GM10847 (cell line): ENCODE measurements around the gene GUCY1A1.

ENCODE experiments used
- POLR2A ChIP-seq: IDR thresholded peaks from 2 replicates; pipeline ENCODE4 v1.6.1; 2011; ENCODE audit not compliant: insufficient read length; ENCODE audit errors: extremely low read depth

The GUCY1A1 gene

DNA sequence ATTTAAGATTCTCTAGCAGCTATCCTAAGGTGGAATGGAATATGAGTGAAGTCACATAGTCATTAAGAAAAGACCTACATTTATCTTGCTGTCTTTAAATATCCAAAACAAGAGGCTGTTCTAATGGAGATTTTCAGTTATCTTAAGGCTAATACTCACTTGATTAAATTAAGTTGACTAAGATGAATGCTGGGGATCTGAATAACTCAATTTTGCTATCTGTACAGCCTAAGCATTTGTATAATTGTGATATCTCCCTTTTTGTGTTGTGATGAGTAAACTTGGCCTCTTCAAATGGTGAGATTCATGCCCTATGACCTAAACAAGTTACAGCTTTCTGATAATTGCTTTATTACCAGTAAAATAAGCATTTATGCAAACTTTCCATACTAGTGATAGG, 13.6 kb upstream of the GUCY1A1 start:
- no peak for TF ChIP-seq POLR2A

DNA sequence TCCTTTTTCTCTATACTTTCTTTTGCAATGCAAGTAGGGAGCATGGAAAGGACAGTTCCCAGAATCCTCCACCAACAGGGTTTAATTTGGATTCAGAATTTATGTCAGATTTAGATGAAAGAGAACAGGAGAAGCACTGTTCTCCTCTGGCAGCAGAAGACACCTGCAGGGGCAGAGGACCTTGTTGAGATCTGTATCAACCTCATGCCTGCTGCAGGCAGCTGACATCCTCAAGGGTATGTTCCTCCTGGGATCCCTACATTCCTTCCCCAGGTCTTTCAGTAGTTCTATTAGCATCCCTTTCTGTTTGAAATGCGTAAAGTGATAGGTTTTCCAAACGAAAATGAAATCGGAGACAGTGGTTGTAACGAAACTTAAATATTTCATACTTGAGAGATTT, 10.6 kb upstream of the GUCY1A1 start:
- TF ChIP-seq POLR2A, result no peak

DNA sequence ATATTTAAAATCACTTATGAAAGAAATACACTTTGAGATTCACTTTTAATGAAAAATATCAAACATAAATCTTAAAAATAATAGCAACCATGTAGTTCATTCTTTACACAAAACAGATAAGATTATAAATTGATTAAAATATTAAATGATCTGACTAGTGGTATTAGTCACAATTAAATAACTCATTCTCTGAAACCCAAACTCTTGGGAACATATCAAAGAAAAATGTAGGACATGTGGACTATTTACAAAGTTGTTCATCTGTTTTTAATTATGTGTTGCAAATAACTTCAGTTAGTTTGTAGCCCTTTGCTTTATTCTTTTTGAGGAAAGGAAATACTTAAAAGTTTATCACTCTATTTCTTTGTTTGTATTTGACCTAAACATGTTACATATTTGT, 9.5 kb upstream of the GUCY1A1 start:
- no peak for TF ChIP-seq POLR2A

DNA sequence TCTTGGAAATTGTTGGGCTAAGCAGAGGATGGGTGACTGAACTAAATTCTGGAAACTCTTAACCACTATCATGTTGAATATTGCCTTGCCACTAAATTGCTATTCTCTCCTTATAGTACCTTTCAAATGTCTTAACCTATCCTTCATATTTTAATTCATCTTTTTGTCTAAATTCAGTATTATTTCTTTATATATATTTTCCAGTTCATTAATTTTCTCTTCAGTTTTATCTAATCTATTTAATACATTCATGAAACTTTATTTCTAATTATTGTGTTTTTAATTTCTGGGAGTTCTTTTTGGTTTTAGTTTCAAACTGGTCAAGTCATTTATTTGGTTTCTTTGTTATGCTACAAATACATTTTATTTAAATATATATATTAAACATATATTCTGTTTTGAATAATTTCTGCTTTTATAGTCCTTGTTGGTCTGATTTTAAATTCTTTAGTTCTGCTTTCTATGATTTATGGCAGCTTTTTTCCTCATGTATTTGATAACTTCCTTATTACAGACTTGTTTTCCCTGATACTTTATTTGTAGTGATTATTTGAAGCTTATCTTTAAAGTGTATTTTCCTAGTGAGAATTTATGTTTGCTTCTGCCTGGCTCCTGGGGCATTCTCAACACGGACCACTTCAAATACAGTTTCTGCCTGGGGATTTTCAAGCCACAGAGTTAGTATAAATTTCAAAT, 8.5 kb upstream of the GUCY1A1 start:
- no peak for TF ChIP-seq POLR2A

DNA sequence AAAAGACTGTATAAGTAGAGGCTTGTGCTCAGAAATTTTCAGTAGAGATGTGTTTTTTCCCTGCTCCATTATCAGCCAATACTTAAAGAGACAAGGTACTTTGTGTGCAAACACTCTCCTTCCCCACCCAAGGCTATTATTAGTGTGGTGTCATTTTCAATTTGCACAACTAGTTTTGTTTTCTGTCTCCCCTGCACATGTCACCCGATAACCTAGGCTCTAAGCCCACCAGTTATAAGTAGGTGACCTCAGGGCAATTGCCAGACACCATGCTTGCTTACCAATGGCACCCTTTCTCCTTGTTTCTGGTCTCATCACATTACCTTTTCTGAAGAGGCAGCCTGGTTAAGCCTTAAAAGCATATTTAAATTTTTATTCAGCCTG, 8.0 kb upstream of the GUCY1A1 start:
- no peak for TF ChIP-seq POLR2A

DNA sequence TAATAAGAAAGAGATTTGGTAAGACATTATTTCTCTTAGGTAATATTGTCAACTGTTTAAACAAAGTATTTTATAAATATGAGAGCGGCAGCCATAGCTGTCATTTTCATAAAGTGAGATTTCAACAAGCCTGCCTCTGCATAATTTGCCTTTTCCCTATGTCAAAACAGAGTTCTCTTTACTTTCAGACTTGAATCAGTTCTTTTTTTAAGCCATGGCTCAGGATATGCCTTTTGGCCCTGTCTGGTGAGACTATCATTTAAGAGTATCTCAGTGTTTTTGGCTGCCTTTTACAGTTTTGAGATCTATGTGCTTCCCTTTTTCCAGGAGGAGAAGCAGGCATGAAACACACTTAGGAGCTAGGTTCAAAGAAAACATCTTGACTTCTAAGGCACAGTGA, 7.5 kb upstream of the GUCY1A1 start:
- TF ChIP-seq POLR2A, result no peak

DNA sequence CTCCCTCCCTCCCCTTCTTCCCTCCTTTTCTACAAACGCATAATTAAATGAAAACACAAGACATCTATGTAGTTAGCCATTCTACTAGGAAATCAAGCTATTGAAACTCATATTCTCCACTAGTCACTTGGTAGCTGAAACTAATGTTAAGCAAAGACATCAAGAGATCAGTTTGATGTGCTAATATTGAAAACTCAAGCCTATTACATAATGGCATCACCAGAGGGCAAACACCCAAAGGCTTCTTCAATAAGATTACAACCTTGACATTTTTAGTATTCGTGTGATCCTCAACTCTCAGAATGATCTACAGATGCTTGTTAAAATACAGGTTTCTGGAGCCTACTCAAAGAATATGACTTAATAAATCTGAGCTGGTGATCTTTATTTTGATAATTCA, 6.2 kb upstream of the GUCY1A1 start:
- TF ChIP-seq POLR2A, result no peak

DNA sequence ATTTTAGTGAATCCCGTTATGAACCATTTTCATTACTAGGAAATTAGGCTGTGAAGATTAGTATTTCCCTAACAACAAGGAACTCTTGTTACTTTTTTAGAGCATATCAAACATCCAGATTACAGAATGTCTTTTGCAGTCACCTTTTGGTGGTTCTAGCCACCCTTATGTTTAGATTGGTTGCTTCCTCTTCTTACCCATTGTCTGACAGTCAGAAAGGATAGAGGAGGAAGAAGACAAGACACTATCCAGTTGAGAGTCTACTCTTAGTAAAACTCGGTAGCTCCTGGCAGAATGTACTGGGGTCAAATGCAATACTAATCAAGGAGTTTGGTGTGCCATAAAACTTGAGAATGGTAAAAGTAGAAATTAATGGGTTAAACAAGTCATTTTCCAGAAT, 1.6 kb upstream of the GUCY1A1 start:
- no peak for TF ChIP-seq POLR2A

DNA sequence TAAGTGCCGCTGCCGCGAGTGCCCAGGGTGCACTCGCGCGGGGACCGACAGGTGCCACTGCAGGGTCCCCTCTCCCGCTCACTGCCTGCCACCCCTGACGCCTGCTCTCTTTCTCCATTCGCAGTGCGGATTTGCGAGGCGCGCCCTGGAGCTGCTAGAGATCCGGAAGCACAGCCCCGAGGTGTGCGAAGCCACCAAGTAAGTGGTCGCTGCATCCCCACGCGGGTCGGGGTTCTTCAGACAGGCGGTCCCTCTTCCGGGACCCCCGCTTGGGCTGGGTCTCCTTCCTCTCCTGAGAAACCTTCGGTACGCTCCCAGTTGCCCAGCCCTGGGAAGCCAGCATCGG, 547 bp downstream of the GUCY1A1 start:
- no peak for TF ChIP-seq POLR2A

DNA sequence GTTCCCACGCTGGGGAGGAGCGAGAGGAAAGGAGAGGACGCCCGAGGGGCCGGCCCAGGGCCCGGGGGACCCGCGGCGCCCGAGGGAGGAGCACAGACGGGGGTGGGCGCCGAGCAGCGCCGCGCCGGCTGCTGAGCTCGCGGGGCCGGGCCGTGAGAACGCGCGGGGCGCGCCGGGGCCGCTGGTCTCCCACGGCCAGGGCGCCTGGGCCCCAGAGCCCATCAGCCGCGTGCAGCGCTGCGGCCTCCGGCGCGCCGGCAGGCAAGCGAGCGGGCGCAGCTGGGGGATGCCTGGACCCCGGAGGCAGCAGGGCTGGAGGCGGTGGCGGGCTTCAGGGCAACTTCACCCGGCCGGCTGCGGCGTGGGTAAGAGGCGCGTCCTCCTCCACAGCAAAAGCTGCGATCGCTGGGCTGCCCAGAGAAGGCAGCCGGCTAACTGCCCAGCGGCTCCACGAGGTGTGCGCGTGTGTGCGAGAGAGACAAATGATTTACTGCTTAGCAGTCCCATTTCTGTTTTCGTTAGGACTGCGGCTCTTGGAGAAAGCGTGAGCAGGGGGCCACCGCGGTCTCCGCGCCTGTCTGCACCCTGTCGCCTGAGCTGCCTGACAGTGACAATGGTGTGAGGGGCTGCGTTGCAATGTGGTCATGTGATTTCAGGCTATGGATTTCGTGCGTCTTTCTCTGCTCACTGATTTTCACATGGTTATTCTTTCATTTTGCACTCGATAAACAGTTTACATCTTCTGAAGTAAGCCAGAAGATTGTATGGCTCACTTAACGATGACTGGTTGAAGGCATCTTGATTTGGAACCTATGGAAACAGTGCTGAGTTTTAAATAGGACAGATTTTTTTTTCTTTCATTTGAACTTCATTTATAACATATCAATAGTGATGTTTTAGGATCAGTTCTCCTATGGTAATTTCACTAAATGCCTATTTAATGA, 1.2 kb downstream of the GUCY1A1 start:
- TF ChIP-seq POLR2A, result peak; percentile 27

DNA sequence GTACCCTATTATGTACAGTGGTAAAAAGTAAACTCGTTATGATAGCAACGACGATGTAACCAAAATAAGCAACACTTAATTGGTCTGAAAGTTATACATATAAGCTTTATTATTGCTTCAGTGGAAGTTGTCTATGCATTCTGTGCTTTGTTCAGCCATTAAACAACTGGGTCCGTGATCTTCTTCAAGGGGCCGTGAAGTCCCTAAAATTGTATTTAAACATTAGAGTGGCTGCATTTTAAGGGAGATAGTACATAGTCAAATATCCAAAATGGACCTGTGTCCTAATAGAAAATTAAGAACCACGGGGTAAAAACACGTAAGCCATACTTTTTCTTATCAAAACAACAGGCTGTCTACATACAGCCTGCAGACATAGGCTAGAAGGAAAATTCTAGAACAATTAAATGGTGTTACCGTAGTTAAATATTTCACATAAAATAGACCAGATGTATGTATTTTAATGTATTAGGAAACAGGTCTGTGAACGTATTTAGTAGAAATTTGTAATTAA, 2.1 kb downstream of the GUCY1A1 start:
- TF ChIP-seq POLR2A, result no peak

DNA sequence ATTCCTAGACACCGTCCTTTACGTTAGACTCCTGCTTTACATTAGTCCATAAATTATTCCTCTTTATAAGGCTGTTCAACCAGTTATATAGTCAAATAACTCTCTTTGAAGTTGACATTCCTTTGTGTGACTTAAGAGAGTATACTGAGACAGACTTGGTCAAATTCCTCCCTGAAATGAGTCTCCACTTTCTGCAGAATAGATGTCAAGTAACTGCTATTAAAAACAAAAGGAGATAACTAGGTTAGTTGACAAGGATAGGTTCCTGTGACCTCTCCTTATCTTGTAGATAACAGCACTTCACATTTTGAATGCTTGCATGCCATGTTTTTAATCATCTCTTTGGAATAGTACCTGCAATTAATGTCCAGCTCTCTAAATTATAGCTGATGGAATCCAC, 5.7 kb downstream of the GUCY1A1 start:
- TF ChIP-seq POLR2A, result no peak

DNA sequence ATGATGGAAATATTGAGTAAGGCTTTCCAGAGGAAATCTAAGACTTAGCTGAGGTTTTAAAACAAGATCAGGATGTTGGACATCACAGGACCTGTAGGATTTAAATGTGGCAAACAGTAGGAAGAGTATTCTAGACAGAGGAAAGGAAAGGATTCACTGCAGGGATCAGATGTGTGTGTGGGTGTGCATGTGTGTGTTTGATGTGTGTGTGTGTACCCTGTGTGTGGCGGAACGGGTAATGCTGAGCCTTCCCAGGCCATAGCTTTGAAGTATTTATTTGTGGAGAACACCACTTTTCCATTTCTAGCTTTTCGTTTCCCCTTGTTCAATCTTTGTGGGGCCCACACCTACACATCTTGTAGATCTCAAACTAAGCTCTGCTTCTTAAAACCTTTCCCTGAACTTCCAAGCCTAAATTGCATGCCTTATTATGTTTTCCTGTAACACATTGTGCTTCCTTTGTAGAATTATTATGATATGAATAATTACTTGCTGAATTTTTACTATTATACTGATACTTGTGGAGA, 6.9 kb downstream of the GUCY1A1 start:
- no peak for TF ChIP-seq POLR2A

DNA sequence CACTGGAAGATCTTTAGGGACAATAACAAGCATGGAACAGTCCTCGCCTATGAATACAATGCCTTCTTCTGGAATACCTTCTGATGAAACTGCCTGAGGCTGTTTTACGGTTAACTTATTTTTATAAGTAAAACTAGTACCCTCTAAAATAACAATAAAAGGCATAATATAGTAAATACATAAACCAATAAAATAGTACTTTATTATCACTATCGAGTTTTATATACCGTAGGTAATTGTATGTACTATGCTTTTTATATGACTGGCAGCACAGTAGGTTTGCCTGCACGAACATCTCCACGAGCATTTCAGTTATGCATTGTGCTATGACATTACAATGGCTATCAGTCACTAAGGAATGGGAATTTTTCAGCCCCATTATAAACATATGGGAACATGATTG, 8.0 kb downstream of the GUCY1A1 start:
- TF ChIP-seq POLR2A, result no peak

DNA sequence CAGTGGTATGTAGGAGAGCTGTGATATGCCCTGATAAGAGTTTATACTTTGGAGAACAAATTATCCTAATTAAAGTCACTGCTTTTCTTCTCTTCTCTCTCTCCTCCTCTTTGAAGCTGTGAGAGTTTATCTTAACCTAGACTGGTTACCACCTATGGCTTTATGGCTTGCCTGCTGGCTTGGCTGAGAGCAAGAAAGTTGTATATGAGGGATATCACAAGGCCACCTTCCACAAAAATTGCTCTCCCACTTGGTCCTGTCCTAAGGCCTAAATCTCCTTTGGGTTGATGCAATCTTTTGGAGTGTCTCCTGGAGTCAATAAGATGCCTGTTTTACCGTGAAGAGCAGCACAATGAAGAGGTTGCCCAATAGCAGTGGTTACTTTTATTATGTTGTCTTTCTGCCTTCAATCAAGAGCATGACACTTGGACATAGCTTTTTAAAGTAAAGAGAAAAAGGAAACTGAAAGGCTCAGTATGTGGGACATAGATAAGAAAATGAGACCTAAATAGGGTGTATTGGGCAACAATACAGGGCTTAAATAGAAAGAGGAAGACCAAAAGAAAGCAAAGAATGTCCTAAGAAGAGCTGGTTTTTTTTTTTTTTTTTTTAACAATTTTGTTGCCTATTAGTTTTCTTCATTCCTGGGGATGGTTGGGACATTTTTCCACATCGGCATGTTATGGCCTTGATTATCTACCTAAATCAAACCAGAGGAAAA, 9.2 kb downstream of the GUCY1A1 start:
- TF ChIP-seq POLR2A, result no peak
